Ovary (tissue), 9 donors: ENCODE results near the gene RAET1L. TPM values are rescaled to one million over a fixed set of nuclear protein-coding genes. Genes with fewer than 3 reads are reported as not detected.

Source experiments
- DNase-seq, 5 donors: peaks; one replicate each; pipeline ENCODE4 v3.0.0-alpha.2; 2019 to 2020
- H3K27ac ChIP-seq, 2 donors: fragments of 200-600 bp; one replicate each; pipeline versions ENCODE4 v1.5.1 to v1.8.0; 2019 to 2022
- H3K27me3 ChIP-seq: fragments of 200-600 bp; one replicate; pipeline ENCODE4 v1.8.0; 2022
- H3K36me3 ChIP-seq: fragments of 200-600 bp; sonication (generic); one replicate; pipeline ENCODE4 v1.5.1; 2019
- H3K4me1 ChIP-seq: one replicate; pipeline ENCODE4 v1.8.1; 2013; ENCODE audit warnings: mild to moderate bottlenecking, moderate library complexity; ENCODE audit not compliant: insufficient read depth
- H3K4me3 ChIP-seq: fragments of 200-600 bp; sonication (generic); one replicate; pipeline ENCODE4 v1.5.1; 2017
- H3K9me3 ChIP-seq, 2 donors: fragments of 200-600 bp in 1 of 2; sonication (generic) in 1 of 2; one replicate each; pipeline versions ENCODE4 v1.5.1 to v1.8.1; 2013 to 2019; ENCODE audit warnings: mild to moderate bottlenecking in 1 of 2, moderate library complexity in 1 of 2
- EP300 ChIP-seq: sonication (generic); formaldehyde crosslinking; IDR thresholded peaks from one replicate; pipeline ENCODE4 v1.6.1; 2017; ENCODE audit warnings: antibody characterized with exemption
- POLR2A ChIP-seq: fragments of 450-650 bp; IDR thresholded peaks from one replicate; pipeline ENCODE4 v1.6.1; 2017; ENCODE audit warnings: antibody characterized with exemption, mild to moderate bottlenecking, moderate library complexity
- WGBS, 3 donors: extraction: QIAGEN DNeasy Blood & Tissue Kit in 1 of 3; methylation state at CpG; one replicate each; pipeline versions ENCODE4 v1.1.5 to v1.1.7; 2013 to 2017; 5-methylcytosine and 5-hydroxymethylcytosine counted together
- intact Hi-C, 4 donors: fragments of 100-400 bp; cut with DNase I; formaldehyde crosslinking; loops; one replicate each; pipeline versions ENCODE4 v1.11.0 to v1.15.1; 2022 to 2023
- polyA plus RNA-seq, 2 donors: library from polyadenylated mRNA; stranded (reverse); fragments of 200-250 nt in 1 of 2; fragments of 350-450 nt in 1 of 2; fragmentation: Illumina TruSeq in 1 of 2; extraction: RNeasy Lipid Tissue Mini Kit (QIAGEN cat#74804) in 1 of 2; gene quantifications; one replicate each; pipeline ENCODE4 v1.2.3, GENCODE V29; 2013 to 2014
- total RNA-seq, 7 donors: library from RNA; depleted of rRNA in 2 of 7; stranded (reverse); fragments of >200 nt in 2 of 7; fragmentation: NEBNext Ultra II Directional in 3 of 7; extraction: Animal tissue kit (Norgen Biotek cat#: 25700) in 3 of 7; gene quantifications; one replicate each; pipeline versions ENCODE4 v1.1.0 to v1.2.4, GENCODE V29; 2016 to 2023
- TF ChIP-seq, protein P1 (sequence below), 3 donors: fragments of 450-650 bp in 2 of 3; fragments of 200-600 bp in 1 of 3; IDR thresholded peaks; one replicate each; pipeline versions ENCODE4 v1.5.1 to v1.8.0; 2016 to 2022; ENCODE audit warnings: antibody characterized with exemption in 3 of 3, mild to moderate bottlenecking in 1 of 3
- donor health status: DM: no; HTN: no; CAD: no; lungs with moderate emphysema.
- donor health status: DM: no; HTN: no; CAD: no.
- donor health status: Bipolar disorder and iron deficiency.
- donor health status: DM: yes; HTN: yes; CAD: no.
- donor health status: DM: no; HTN: no; CAD: no.
- donor health status: DM: yes; HTN: yes; CAD: no.

The RAET1L gene
- total and polyA plus RNA-seq, 9 donors, result not detected

DNA sequence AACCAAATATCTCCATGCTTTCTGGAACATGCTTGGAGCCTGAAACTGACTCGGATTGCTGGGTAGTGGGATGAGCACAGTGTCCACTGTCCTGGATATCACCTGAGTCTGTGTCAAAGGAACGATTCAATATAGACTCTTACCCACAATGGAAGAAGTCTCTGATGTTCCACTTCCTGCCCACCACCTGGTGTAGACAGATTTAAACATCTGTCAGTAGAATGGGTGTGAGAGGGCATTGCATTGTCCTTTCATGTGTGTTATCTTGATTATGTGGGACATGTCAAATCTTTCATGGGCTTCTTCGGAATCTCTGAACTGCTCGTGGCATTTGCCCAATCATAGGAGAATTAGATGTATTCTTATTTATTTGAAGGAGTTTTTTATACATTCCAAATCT, 22.8 kb upstream of the RAET1L start:
- intact Hi-C loops, result no loop called here
- H3K27me3 ChIP-seq, result no peaks in the 10 kb centered on the region
- no peak overlapping the region for H3K4me3 ChIP-seq
- no peaks in the 10 kb centered on the region for H3K36me3 ChIP-seq
- DNase-seq, result no peak
- TF ChIP-seq EP300 (no peak), POLR2A (no peak)
- TF ChIP-seq, protein P1, sequence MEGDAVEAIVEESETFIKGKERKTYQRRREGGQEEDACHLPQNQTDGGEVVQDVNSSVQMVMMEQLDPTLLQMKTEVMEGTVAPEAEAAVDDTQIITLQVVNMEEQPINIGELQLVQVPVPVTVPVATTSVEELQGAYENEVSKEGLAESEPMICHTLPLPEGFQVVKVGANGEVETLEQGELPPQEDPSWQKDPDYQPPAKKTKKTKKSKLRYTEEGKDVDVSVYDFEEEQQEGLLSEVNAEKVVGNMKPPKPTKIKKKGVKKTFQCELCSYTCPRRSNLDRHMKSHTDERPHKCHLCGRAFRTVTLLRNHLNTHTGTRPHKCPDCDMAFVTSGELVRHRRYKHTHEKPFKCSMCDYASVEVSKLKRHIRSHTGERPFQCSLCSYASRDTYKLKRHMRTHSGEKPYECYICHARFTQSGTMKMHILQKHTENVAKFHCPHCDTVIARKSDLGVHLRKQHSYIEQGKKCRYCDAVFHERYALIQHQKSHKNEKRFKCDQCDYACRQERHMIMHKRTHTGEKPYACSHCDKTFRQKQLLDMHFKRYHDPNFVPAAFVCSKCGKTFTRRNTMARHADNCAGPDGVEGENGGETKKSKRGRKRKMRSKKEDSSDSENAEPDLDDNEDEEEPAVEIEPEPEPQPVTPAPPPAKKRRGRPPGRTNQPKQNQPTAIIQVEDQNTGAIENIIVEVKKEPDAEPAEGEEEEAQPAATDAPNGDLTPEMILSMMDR (IDR thresholded peaks at IDR 0.05), result no peak
- 45 to 67% (median 56%) methylated on average over 4 of the region's 4 CpGs for WGBS, 3 donors
- no peak overlapping the region for H3K27ac ChIP-seq
- no peaks in the 10 kb centered on the region for H3K9me3 ChIP-seq
- no peaks in the 10 kb centered on the region for H3K4me1 ChIP-seq

DNA sequence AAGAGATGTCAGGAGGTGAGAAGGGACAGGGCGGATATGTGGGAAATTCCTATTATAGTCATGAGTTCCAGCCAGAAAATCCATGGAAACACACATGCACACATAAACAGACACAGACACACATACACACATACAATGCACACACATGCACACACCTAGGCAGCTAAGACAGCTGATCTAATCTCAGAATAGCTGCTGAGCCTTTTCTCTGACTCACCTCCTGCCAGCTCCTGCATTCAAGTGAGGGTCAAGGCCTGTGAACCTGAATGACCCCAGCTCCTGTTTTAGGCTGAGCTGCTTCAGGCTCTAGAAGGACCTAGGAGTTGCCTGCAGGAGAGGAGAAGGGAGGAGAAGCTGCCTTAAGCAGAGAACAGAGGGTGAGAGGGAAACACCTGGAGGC, 21.6 kb upstream of the RAET1L start:
- WGBS, 3 donors, result 86 to 96% (median 88%) methylated on average over 1 of the region's 1 CpG
- intact Hi-C loops, result no loop called here

DNA sequence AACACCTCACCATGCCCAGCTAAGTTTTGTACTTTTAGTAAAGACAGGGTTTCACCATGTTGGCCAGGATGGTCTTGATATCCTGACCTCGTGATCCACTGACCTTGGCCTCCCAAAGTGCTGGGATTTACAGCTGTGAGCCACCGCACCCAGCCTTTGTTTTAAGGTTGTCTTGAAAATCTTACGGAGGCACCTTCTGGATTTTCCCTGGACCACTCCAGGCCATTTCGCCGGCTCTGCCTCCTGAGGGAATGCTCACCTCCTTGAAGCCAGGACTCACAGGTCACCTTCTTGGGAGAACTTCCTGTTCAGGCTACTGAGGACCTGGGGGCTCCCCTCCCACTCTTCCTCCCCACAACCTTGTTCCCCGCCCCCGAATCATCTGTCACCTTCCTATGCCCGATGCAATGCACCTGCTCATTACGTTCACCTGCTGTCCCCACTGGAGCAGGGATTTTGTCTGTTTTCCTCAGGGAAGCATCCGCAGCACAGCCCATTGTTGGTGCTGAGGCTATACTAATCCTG, 19.4 kb upstream of the RAET1L start:
- Histone ChIP-seq H3K27ac (no peak overlapping the region), H3K9me3 (no peaks in the 10 kb centered on the region), H3K27me3 (no peaks in the 10 kb centered on the region), H3K4me1 (no peaks in the 10 kb centered on the region), H3K36me3 (no peaks in the 10 kb centered on the region), H3K4me3 (no peak overlapping the region)
- TF ChIP-seq POLR2A, result no peak
- TF ChIP-seq, protein P1 (IDR thresholded peaks at IDR 0.05), result no peak
- TF ChIP-seq EP300, result no peak
- intact Hi-C loops, result no loop called here
- DNase-seq, result no peak
- WGBS, 3 donors, result 84 to 90% (median 88%) methylated on average over 10 of the region's 10 CpGs

More for the DNA sequence above, 21.6 kb upstream of the RAET1L start:
- DNase-seq, result no peak
- Histone ChIP-seq H3K27me3 (no peaks in the 10 kb centered on the region), H3K27ac (no peak overlapping the region), H3K9me3 (no peaks in the 10 kb centered on the region), H3K36me3 (no peaks in the 10 kb centered on the region), H3K4me3 (no peak overlapping the region), H3K4me1 (no peaks in the 10 kb centered on the region)
- TF ChIP-seq, protein P1 (IDR thresholded peaks at IDR 0.05), result no peak
- TF ChIP-seq POLR2A (no peak), EP300 (no peak)

DNA sequence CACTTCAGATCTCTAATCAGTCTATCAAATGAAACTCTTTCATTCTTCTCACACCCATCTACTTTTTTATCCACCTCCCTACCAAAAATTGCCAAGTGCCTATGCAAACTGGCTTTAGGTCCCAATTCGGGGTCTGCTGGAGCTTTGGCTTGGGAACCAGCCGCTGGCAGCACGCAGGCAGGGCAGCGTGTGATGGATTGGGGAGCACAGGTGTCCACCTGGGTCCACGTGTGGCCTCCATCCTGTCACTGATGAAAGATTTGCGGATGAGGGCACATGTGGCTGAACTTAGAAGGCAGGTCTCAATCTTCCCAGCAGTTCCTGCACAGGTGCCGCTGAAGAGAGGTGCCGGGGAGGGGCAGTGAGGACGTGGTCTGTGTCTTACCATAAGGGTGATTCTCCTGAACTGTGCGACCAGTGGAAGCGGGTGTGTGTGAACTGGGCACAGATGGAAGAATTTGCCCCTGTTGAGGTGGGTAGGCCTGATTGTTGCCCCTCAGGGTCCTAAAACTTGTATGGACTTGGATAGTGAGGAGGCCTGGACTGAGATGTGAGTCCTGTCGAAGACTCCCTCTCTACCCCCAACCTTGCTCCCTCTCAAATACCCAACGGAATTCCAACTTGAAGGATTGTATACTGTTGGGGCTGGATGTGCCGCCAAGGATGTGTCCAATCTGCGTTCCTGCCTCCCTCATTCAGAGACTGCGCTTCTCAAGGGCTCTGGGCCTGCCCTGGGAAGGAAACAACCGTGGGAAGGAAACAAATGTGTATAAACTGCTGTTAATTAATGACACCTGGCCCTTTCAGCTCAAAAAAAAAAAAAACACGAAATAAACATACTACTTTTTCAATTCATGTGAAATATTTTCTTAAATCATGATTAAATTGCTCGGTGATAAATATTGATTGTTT, 18.4 kb upstream of the RAET1L start:
- no peaks in the 10 kb centered on the region for H3K4me1 ChIP-seq
- intact Hi-C loops, result no loop called here

More for the DNA sequence above, 18.4 kb upstream of the RAET1L start:
- Histone ChIP-seq H3K27me3 (no peaks in the 10 kb centered on the region), H3K36me3 (no peaks in the 10 kb centered on the region), H3K4me3 (no peak overlapping the region), H3K9me3 (no peaks in the 10 kb centered on the region), H3K27ac (no peak overlapping the region)
- DNase-seq, result no peak
- TF ChIP-seq EP300, result no peak
- no peak for TF ChIP-seq POLR2A
- TF ChIP-seq, protein P1 (IDR thresholded peaks at IDR 0.05), result no peak
- 77 to 84% (median 84%) methylated on average over 19 of the region's 19 CpGs for WGBS, 3 donors
